HepG2 (cell line): Measurements from ENCODE around the gene GABBR2. TPM values are rescaled to one million over a fixed set of nuclear protein-coding genes. Genes with fewer than 3 reads are reported as not detected.

Source experiments
- ATAC-seq: fragments of 200-7000 bp; cut with Tn5 transposase; 3 replicates; pipeline ENCODE4 v1.9.1; 2020; ENCODE audit warnings: mild to moderate bottlenecking, moderate library complexity
- BruUV-seq: library from RNA; stranded (reverse); fragments of 400-500 nt; replicated peaks from 2 replicates; lab custom pipeline; 2021; lab: Mats Ljungman, UMichigan
- CTCF ChIA-PET: fragments of 300-600 bp; formaldehyde crosslinking; extraction: SDS; loops from one replicate; lab custom pipeline; 2021; ENCODE audit warnings: low total read pairs, inconsistent platforms, low intra/inter-chr PET ratio; lab: Yijun Ruan, JAX
- POLR2A ChIA-PET: fragments of 350-600 bp; sonication (Branson Sonifier 250); formaldehyde crosslinking; loops from one replicate; lab custom pipeline; 2020; ENCODE audit warnings: antibody characterized with exemption, inconsistent platforms; lab: Yijun Ruan, JAX
- DNase-seq: peaks from one replicate; pipeline ENCODE4 v3.0.0-alpha.2; 2015; ENCODE audit warnings: low spot score
- FAIRE-seq: peaks from 3 replicates; lab custom pipeline; 2011; peaks lifted over from hg19 to GRCh38; lab: Jason Lieb, UNC
- H2AFZ ChIP-seq: one replicate; pipeline ENCODE4 v1.6.1; 2011; ENCODE audit warnings: low read length, inconsistent platforms
- H3K27ac ChIP-seq: fragments of 300-600 bp; 3 replicates; pipeline ENCODE4 v1.8.0; 2011; ENCODE audit warnings: mixed run types, mild to moderate bottlenecking, mixed read lengths, low read length, inconsistent platforms; ENCODE audit not compliant: insufficient read depth; ENCODE audit errors: extremely low read length
- H3K27me3 ChIP-seq, 2 experiments: fragments of 200-600 bp in 1 of 2; 2 replicates in 1 of 2; 3 replicates in 1 of 2; pipeline versions ENCODE4 v1.6.0 to v1.8.0; 2011; ENCODE audit warnings: low read length in 2 of 2, mild to moderate bottlenecking in 2 of 2, moderate library complexity in 2 of 2, inconsistent platforms in 1 of 2; ENCODE audit not compliant: insufficient read depth in 2 of 2, control insufficient read depth in 1 of 2
- H3K36me3 ChIP-seq, 2 experiments: fragments of 200-600 bp in 1 of 2; replicated peaks in 1 of 2; 2 replicates in 1 of 2; 3 replicates in 1 of 2; pipeline versions ENCODE4 v1.5.1 to v1.8.0; 2011; ENCODE audit warnings: low read length in 2 of 2, inconsistent platforms in 1 of 2; ENCODE audit not compliant: insufficient read depth in 2 of 2, control insufficient read depth in 1 of 2
- H3K4me1 ChIP-seq: 2 replicates; pipeline ENCODE4 v1.5.1; 2012; ENCODE audit warnings: low read length, inconsistent platforms; ENCODE audit not compliant: insufficient read depth
- H3K4me2 ChIP-seq: 2 replicates; pipeline ENCODE4 v1.6.0; 2011; ENCODE audit warnings: low read depth, low read length, inconsistent platforms
- H3K4me3 ChIP-seq, 3 experiments: fragments of 200-600 bp in 1 of 3; sonication (generic), shearing (Covaris generic) in 1 of 3; replicated peaks in 1 of 3; 2 replicates each; pipeline ENCODE4 v1.5.1; 2011 to 2016; ENCODE audit warnings: low read length in 3 of 3, inconsistent platforms in 2 of 3, low read depth in 2 of 3, mild to moderate bottlenecking in 2 of 3, control low read depth in 1 of 3, mixed read lengths in 1 of 3; ENCODE audit not compliant: insufficient read depth in 1 of 3
- H3K79me2 ChIP-seq: one replicate; pipeline ENCODE4 v1.6.1; 2011; ENCODE audit warnings: low read length, inconsistent platforms; ENCODE audit not compliant: insufficient read depth
- H3K9ac ChIP-seq: 2 replicates; pipeline ENCODE4 v1.6.0; 2011; ENCODE audit warnings: mild to moderate bottlenecking, low read depth, low read length, inconsistent platforms; ENCODE audit not compliant: insufficient read depth
- H3K9me3 ChIP-seq: 2 replicates; pipeline ENCODE4 v1.5.1; 2012; ENCODE audit warnings: mild to moderate bottlenecking, low read length
- H4K20me1 ChIP-seq: 2 replicates; pipeline ENCODE4 v1.6.0; 2011; ENCODE audit warnings: inconsistent platforms, mild to moderate bottlenecking, low read length, moderate library complexity; ENCODE audit not compliant: insufficient read depth
- AKAP8 ChIP-seq: sonication (generic); formaldehyde crosslinking; IDR thresholded peaks from 2 replicates; pipeline ENCODE4 v1.5.1; 2020; ENCODE audit warnings: mild to moderate bottlenecking, missing genetic modification reagents
- ARNT2 ChIP-seq: sonication (generic); formaldehyde crosslinking; IDR thresholded peaks from 2 replicates; pipeline ENCODE4 v1.8.0; 2022; ENCODE audit warnings: mild to moderate bottlenecking, low read depth, missing genetic modification reagents, moderate library complexity
- CEBPZ ChIP-seq: IDR thresholded peaks from 2 replicates; pipeline ENCODE4 v1.6.1; 2012; ENCODE audit warnings: low read length, improper control_type of control experiment
- E2F1 ChIP-seq: sonication (generic); formaldehyde crosslinking; IDR thresholded peaks from 2 replicates; pipeline ENCODE4 v1.5.0; 2020; ENCODE audit warnings: missing genetic modification reagents
- FOXA1 ChIP-seq, 2 experiments: fragments of 450-650 bp in 1 of 2; sonication (generic) in 1 of 2; formaldehyde crosslinking in 1 of 2; IDR thresholded peaks; 2 replicates each; pipeline versions ENCODE4 v1.4.0 to v1.6.1; 2016 to 2020; ENCODE audit warnings: missing genetic modification reagents in 1 of 2
- HIVEP1 ChIP-seq: sonication (generic); formaldehyde crosslinking; IDR thresholded peaks from 2 replicates; pipeline ENCODE4 v1.4.0; 2020; ENCODE audit warnings: mild to moderate bottlenecking, missing genetic modification reagents
- MTA1 ChIP-seq: sonication (generic); formaldehyde crosslinking; IDR thresholded peaks from 2 replicates; pipeline ENCODE4 v1.4.0; 2020; ENCODE audit warnings: missing genetic modification reagents, mild to moderate bottlenecking, borderline replicate concordance
- ZBTB43 ChIP-seq: sonication (generic); formaldehyde crosslinking; conservative IDR thresholded peaks from 2 replicates; pipeline ENCODE4 v1.4.0; 2020; ENCODE audit warnings: missing genetic modification reagents
- ZNF296 ChIP-seq: sonication (generic); formaldehyde crosslinking; conservative IDR thresholded peaks from 2 replicates; pipeline ENCODE4 v1.5.0; 2020; ENCODE audit warnings: mild to moderate bottlenecking, missing genetic modification reagents
- ZNF572 ChIP-seq: sonication (generic); formaldehyde crosslinking; IDR thresholded peaks from 2 replicates; pipeline ENCODE4 v1.5.1; 2020; ENCODE audit warnings: mild to moderate bottlenecking, missing genetic modification reagents
- ZNF670 ChIP-seq: sonication (generic); formaldehyde crosslinking; IDR thresholded peaks from 2 replicates; pipeline ENCODE4 v1.8.0; 2022; ENCODE audit warnings: mild to moderate bottlenecking, missing genetic modification reagents, borderline replicate concordance
- WGBS: methylation state at CpG from one replicate; pipeline ENCODE4 v1.1.6; 2017; ENCODE audit warnings: low lambda C conversion rate; 5-methylcytosine and 5-hydroxymethylcytosine counted together
- in situ Hi-C: cut with HindIII; loops from 2 replicates; pipeline ENCODE4 v1.10.0; 2017; ENCODE audit warnings: low pct_unique_long_range_greater_than_20kb; ENCODE audit not compliant: extremely low pct_ligation_motif_present
- intact Hi-C: fragments of 100-400 bp; cut with micrococcal nuclease; formaldehyde crosslinking; loops from one replicate; pipeline ENCODE4 v1.10.0; 2022; ENCODE audit not compliant: unreplicated experiment
- polyA plus RNA-seq, 8 experiments: library from polyadenylated mRNA; depleted of rRNA in 3 of 8; stranded (reverse) in 7 of 8; unstranded in 1 of 8; fragments of >200 nt; fragmentation: Illumina TruSeq in 4 of 8; extraction: Trizol in 4 of 8; gene quantifications; 2 replicates each; pipeline versions ENCODE4 v1.2.1 to v1.2.3, GENCODE V29; 2011 to 2016; ENCODE audit warnings: low read depth in 4 of 8, missing spikeins in 1 of 8, mixed read lengths in 1 of 8; ENCODE audit not compliant: insufficient read depth in 1 of 8
- total RNA-seq, 5 experiments: library from RNA; depleted of rRNA; stranded (reverse); fragments of >200 nt; fragmentation: Illumina TruSeq; extraction: Trizol; gene quantifications; 2 replicates each; pipeline ENCODE4 v1.2.3, GENCODE V29; 2016; ENCODE audit warnings: low read depth in 1 of 5
- TF ChIP-seq, protein P1 (sequence below): sonication (generic); formaldehyde crosslinking; conservative IDR thresholded peaks from 2 replicates; pipeline ENCODE4 v1.4.0; 2020; ENCODE audit warnings: missing genetic modification reagents

Gene GABBR2
- total and polyA plus RNA-seq, 2 of the 13 experiments (the other 11 are each of a cell fraction or from before 2014, with no cell fraction given) = 0.02 TPM; not detected in 1

DNA sequence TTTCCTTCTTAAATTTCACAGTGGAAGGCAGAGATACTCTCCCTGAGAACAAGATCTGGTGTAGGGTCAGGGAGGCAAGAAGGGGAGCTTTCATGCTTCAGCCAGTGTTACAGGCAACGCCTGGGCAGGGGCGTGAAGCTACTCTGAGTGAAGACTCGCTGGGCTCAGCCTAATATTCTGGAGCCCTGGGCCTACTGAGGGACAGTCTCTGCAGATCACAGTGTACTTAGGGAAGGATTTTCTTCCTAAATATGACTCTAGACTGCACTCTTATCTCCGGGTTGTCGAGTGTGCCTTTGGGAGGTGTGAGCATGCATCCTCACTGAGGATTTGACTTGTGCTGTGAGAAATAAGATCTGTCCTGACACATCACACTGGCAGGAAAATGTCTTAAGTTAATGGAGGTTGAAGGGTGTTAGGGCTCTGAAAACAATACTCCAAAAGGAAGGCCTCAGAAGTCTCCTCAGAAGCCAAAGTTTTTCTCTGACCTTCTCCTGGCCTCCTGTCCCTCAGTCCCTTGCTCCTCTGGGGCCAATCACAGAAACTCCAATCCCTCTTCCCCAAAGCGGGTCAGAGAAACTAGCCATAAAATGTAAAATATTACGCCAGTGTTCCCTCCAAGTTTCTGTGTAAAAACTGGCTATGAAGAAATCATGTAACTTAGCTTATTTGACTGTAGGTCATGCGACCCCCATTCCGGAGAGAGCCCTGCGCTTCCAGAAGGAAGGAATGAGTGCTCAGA lies 296.5 kb downstream of the GABBR2 start:
- Histone ChIP-seq H2AFZ (no peak overlapping the region), H3K36me3 (no peaks in the 10 kb centered on the region), H3K27me3 (peaks cover 0 to 16% of the 10 kb centered on the region in 2 experiments; a peak in 1 of 5 replicates), H3K27ac (no peak overlapping the region), H3K4me3 (no peak overlapping the region), H3K79me2 (no peaks in the 10 kb centered on the region), H4K20me1 (no peaks in the 10 kb centered on the region), H3K9ac (no peak overlapping the region), H3K4me1 (peaks cover 8% of the 10 kb centered on the region), H3K4me2 (no peak overlapping the region), H3K9me3 (no peaks in the 10 kb centered on the region)
- no peak for DNase-seq
- POLR2A ChIA-PET = no interaction called here
- 32% methylated on average over 10 of the region's 10 CpGs for WGBS
- CTCF ChIA-PET = no interaction called here
- no peak for ATAC-seq
- in situ Hi-C loops = no loop called here
- BruUV-seq = no TSS peak
- FAIRE-seq = no peak
- intact Hi-C loops = no loop called here
- TF ChIP-seq ZBTB43 (CRISPR knock-in tag) (no peak), ARNT2 (CRISPR knock-in tag) (no peak), CEBPZ (no peak), AKAP8 (CRISPR knock-in tag) (no peak), HIVEP1 (CRISPR knock-in tag) (no peak), ZNF296 (CRISPR knock-in tag) (no peak), ZNF670 (CRISPR knock-in tag) (no peak), FOXA1 (IDR thresholded peaks at IDR 0.05) (no peak), FOXA1 (CRISPR knock-in tag; IDR thresholded peaks at IDR 0.05) (no peak), E2F1 (CRISPR knock-in tag) (no peak), ZNF572 (CRISPR knock-in tag) (no peak), MTA1 (CRISPR knock-in tag) (no peak)
- TF ChIP-seq, protein P1, sequence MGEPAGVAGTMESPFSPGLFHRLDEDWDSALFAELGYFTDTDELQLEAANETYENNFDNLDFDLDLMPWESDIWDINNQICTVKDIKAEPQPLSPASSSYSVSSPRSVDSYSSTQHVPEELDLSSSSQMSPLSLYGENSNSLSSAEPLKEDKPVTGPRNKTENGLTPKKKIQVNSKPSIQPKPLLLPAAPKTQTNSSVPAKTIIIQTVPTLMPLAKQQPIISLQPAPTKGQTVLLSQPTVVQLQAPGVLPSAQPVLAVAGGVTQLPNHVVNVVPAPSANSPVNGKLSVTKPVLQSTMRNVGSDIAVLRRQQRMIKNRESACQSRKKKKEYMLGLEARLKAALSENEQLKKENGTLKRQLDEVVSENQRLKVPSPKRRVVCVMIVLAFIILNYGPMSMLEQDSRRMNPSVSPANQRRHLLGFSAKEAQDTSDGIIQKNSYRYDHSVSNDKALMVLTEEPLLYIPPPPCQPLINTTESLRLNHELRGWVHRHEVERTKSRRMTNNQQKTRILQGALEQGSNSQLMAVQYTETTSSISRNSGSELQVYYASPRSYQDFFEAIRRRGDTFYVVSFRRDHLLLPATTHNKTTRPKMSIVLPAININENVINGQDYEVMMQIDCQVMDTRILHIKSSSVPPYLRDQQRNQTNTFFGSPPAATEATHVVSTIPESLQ = no peak
